HG02642 (cell line): ENCODE data around the gene KLF16.

Experiments used
- ATAC-seq: cut with Tn5 transposase; IDR thresholded peaks from one replicate; pipeline ENCODE4 v1.9.1; 2021; ENCODE audit warnings: mild to moderate bottlenecking; ENCODE audit not compliant: unreplicated experiment, poor library complexity

The KLF16 gene

DNA sequence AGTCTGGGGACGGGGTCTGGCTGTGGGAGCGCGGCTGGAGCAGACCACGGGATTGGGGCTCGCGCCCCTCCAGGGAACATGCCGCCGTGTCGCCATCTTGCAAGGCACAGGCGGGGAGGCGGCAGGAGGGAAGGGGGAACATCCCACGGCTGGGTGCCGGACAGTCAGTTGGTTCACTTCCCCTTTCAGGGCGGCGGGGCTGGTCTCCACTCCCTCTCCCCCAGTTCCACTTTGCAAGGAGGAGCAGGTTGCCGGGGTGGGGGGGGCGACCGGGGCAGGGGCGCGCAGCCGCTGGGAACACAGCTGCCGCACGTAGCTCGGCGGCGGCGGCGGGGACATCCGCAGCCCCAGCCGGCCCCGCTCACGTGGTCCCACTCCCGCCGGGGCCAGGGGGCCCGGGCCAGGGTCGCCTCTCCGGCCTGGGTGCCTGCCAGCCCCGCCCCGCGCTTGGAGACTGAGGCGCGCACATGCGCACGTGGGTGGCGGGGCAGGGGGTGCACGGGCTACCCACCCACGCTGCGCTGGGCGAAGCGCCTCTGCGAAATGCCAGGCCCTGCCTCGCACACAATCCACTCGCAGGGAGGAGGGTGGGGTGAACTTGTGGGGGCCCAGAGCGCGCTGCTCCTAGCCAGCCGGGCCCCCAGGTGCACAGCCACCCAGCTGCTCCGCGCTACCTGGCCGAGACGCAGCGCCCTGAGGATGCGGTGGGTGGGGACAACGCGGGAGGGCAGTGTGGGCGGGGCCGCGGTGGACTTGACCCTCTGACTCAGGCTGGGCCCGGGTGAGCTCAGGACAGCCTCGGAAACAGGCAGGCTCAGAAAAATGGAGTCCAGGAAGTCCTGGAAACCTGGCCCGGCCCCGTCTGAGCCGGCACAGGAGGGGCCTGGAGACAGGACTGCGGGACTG is 6.4 kb downstream of the KLF16 start:
- ATAC-seq: peak; percentile 25

DNA sequence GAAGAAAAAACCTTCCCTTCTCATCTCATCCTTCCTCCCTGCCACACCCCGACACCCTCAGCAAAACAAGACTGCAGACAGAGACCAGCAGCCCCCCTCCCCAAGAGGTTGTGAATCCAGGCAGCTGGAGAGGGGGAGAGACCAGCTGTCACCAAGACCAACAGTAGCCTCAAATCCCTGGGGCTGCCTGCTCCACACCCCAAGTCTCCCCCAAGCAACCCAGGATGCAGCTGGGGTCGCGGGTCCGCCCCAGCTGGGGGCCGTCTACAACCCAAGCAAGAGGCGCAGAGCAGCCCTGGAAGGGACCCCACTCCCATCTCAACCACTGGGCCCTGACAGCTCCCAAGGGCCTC is 7.1 kb downstream of the KLF16 start:
- no peak for ATAC-seq

DNA sequence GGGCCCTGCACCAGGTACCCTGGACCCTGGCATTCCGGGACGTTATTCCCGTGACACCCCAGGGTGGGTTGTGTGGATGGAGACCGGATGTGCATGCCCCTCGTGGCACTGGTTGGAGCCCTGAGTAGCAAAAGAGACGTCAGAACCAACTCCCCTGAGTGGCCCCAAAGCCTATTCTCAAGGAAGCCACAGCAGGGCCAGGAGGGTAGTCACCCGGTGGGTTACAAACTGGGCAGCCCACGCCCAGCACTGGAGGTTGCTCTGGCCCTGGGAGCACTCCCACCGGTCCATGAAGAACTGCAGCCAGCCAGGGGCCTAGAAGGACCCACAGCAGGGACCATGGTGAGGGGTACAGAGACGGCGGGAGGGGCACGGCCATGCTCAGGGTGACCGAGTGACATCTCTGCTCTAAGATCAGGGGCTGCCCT is 7.5 kb downstream of the KLF16 start:
- no peak for ATAC-seq

DNA sequence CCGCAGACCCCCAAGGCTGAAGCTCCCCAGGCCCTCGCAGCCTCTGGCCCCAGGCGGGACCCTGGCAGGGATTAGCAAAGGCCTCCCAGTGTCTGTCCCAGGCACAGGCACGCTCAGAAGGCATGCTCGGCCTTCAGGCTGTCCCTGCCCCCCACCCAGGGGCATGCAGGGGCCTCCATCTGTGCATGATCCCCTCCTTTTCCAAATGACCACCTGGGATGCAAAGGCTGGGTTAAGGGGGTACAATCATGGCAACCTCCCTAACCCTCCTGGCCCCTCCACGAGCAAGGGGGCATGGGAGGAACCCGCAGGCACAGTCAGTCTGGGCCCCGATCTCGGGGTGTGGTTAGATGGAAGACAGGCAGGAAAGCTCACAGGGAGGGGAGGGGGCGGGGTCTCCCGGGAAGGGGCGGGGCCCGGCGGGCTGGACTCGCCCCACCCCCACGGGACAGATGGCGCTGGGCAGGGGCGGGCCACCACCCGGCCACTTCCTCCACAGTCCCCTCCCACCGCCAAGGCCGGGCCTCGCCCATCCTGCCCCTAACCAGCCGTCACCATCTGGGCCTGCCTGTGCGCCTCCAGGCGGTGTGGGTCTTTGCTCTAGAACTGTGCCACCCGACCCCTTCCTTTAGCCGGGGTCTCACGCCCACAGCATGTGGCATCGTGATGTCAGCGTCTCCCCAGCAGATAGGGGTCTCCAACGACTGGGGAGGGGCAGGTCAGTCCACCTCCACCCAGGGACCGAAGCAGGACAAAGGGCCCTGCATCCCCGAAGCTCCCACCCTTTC is 8.1 kb downstream of the KLF16 start:
- ATAC-seq: peak; percentile 52

DNA sequence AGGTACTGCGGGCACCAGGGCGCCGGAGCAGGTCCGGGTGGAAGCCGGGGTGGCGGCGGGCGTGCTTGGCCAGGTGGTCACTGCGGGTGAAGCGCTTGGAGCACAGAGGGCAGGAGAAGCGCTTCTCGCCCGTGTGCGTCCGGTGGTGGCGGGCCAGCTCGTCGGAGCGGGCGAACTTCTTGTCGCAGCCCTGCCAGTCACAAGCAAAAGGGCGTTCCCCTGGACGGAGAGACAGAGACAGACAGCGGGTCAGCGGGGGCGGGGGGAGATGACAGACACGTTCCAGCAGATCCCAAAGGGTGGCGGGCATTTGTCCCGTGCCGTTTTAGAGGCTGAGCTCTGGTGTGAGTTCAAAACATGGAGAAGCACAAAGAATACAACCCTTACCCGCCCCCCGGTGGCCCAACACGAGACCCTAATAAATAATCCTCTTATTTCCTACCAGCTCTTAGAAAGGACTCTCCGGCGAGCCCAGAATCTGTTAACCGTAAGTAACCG is 8.8 kb downstream of the KLF16 start:
- no peak for ATAC-seq

DNA sequence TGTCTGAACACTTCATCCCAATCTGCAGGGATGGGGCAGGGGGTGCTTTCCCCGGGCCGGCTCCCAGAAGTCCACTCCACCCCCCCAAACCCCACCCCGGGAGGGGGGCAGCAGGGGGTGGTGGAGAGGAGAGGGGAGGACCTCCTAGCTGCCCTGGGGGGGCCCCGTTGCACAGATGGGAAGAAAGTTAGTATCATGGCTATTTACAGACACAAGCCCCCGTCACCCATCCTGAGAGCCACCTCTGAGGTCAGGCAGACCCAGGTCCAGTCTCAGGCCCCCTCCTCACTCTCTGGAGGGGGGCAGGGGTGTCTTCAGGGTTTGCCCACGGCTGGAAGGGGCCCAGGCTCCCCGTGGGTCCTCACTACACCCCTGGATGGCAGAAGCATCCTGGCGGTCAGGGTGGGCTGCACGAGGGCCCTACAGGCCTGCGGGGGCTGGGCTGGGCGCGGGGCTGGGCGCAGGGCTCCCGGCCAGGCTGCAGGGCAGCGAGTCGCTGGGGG is 9.3 kb downstream of the KLF16 start:
- no peak for ATAC-seq

DNA sequence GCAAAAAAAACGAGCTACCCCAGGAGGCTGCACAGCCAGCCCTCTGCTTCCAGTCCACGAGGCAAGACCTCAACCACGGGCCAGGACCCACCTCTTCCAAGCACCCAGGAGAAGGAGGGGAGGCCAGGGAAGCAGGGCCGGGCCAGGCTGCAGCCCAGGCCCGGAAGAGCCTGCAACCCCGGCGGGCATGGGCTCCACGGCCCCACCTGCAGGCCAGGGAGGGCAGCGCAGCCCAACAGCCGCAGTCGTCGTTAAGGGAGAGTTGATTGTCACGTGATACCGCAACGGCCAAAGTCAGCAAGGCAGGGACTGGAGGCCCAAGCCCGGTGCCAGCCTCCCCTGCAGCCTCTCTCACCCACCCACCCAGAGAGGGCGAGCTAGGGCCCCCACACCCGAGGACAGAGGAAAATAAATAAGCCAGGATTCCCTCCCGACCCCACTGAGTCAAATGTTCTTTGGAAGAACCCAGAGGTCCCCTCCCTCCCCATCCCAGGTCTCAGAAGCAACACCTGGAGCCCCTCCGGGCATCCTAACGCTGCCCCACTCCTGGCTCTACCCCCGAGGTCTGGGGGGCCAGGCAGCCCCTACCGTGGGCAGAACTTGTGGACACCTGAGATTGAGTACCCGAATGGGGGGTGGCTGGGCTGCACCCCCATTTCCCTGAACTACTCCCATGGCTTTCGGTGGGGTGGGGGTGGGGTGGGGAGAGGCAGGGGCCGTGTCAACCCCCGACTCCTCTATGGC is 9.9 kb downstream of the KLF16 start:
- ATAC-seq: no peak

DNA sequence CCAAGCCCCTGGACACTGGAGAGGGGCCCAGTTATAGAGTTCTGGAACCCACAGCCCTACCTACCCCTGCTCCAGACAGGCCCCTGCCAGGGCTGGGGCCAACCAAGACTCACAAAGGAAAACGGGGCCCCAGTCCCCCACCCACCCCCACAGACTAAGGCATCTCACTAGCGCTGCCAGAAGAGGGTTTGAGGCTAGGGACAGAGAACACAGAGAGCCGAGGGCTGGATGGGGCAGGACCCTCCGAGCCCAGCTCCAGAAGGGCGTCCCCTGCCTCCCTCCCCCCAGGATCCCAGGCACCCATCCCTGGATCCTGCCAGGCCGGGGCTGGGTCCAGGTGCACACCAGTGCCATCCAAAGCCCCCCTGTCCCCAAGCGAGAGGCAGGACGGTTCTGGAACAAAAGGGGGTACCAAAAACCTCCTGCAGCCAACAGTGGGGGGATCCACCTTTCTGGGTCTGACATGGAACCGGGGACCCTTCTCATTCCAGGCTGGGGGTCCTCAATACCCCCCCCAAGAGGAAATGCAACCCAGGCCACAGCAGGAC is 10.7 kb downstream of the KLF16 start:
- no peak for ATAC-seq

DNA sequence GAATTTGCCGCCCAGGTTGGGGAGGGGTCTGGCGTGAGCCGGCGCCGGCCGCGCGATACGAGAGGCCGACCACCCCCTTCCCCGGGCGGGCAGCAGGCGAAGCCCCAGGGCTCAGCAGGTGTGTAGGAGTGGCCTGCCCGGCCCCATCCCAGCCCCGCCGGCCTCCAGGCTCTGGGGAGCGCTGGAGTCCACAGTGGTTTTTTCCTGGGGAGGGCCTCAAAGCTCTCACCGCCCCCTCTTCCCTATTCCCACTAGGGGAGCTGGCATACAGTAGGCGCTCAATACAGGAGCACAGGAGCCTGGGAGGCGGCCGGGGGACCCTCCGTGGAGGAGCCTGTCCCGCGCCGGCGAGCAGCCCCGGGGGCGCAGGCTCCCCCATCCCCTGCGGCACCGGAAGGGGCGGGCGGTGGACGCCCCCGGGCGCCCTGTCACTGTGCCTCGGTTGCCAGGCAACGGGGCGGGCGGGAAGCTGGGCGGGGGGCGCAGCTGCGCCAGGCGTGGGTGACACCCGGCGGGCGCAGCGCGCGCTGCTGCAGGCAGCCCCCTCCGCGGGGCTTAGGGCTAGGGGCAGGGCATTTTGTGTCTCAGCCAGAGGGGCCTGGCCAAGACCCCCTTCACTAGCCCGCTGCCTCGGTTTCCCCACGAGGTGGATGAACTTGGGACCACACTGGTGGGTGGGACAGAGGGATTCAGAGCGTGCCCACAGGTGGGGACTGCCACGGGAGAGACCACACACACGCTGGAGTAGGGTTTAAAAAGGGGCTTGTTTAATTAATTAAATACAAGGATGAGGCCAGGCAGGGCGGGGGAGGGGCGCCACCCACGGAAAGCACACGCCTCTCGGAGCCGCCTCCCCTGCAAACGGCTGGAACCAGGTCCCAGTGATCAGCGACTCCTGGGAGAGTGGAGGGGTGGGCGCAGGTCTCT is 11.5 kb downstream of the KLF16 start:
- no peak for ATAC-seq

DNA sequence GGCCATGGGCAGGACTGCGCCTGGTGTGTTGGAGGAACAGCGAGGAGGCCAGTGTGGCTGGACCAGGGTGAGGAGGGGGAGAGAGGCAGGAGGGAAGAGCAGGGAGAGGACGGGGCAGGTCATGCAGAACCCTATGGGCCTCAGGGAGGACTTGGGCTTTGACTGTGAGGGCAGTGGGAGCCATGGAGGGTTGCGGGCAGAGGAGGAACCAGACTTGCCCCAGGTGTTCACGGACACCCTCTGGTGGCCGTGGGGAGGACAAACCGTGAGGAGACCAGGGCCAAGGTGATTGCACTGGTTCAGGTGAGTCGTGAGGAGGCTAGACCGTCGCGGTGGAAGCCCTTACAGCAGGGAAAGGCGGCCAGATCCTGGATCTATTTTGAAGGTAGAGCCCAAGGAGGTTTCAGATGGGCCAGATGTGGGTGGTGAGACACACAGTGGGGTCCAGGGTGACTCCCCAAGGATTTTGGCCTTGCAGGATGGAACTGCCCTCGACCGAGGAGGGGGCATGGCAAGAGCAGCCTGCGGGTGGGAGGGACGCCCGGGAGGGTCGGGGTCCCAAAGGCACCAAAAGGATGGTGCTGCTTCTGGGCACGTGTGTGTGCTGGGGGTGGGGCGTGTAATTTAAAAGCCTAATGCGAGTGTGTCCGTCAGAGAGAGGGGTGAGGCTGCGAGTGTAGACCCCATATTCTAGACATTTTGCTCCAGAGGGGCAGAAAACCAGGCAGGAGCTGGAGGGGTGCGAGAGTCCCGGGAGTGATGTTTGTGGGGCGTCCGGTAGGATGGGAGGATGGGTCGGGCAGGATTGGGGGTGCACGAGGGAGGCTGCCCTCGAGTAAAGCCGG is 12.3 kb downstream of the KLF16 start:
- ATAC-seq: no peak

DNA sequence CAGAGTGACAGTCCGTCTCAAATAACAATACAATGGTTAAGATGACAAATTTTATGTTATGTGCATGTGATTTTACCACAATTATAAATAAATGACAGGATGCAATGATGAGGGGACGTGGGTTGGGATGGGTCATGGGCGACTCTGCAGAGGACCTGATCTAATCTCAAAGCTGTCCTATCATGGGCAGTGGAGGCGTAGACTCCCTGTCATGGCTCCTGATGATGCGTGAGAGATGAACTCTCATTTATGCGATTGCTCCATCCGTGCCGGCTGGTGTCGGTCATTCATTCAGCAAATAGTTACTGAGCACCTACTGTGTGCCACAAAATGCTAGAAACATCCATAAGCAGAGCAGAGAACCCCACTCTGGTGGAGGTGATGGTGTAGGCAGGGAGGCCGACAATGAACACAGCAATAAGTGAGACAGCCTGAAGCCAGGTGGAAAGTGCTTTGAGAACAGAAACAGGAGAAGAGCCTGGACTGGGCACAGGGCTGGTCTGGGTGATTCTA is 13.4 kb downstream of the KLF16 start:
- no peak for ATAC-seq

DNA sequence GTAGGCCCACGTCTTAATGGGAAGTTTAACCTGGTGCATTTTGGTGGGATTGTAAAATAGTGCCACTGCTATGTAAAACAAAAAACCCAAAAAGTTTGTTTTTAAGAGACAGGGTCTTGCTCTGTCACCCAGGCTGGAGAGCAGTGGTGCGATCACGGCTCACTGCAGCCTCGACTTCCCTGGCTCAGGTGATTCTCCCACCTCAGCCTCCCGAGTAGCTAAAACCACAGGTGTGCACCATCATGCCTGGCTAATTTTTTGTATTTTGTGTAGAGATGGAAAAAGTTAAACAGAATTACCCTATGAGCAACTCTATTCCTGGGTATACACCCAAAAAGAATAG is 14.3 kb downstream of the KLF16 start:
- no peak for ATAC-seq

DNA sequence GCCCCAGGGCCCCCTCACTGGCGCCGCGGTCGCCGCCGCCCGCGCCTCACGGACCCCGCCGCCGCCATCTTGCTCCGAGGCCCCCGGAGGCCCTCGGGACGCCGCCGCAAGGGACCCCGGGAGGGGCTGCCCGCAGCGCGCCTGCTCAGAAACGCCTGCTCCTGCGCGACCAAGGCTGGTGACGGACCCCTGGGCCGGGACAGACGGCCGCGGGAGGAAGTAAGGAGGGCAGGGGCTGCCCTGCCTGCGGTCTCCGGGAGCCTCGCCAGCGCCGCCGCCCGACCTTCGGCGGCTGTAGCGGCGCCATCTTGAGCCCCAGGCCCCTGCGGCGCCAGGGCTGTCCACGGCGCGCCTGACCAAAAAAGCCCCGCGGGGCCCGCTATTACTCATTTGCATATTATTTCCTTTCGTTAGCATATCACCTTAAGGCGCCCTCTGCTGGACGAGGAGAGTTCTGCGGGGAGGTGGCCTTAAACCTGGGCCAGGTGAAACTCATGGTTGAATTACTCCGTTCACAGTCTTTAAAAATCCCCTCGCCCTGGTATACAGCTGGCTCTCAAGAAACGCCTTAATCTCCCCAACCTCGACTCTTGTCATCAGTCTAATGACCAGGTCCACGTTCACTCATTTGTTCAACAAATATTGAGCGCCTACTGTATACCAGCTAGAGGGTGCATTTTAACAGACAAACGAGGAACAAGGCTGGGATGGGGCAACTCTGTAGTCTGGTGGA is 14.8 kb downstream of the KLF16 start, which contains the start of gene REXO1:
Gene REXO1, minus strand, starts transcription at position 85 of the 733 bp plus-strand sequence. CDS start 125 bp downstream, outside the sequence.
- ATAC-seq: peak; percentile 78

DNA sequence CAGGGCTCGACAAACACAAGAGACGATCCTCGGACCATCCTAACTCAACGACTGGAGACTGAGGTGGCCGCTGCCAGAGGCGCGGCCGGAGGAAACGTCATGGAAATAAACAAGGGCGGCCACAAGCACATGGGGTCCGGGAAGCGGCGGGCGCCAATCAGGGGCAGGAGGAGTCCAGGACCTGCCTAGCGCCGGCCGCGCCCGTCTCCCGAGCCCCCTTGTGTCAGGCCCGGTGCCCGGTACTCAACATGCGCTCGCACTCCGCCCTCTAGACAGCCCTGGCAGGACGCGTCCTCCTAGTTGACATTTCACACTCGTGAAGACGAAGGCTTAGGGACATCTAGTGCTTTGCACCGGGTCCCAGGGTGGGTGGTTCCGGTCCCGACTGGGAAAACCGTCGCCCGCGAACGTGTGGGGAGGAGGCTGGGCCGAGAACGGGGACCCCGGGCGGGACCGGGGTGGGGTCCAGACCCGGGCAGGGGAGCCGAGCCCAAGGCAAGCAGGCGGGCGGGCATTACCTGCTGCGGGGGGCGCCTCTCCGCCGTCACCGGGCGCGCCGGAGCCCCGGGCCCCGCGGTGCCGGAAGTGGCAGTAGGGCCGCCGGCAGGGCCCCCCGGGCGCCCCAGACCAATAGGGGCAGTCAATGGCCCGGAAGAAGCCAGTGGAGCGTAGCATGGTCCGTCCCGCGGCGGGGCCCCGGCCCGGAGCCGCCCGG is 15.5 kb downstream of the KLF16 start:
- peak; percentile 26 for ATAC-seq

DNA sequence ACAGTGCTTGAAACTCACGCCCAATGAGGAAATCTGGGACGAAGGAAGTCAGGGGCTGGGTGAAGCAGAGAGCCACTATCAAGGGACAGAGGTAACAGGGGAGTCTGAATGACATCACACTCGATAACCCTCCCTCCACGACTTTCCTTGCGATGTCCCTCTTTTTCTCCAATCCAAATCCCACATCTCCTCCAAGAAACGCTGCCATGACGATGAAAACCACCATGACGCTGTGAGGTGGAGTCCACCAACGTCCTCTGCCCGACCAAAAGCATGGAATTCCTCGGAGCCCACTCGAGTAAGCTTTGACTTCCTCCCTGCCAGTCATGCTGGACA is 16.1 kb downstream of the KLF16 start:
- ATAC-seq: no peak

DNA sequence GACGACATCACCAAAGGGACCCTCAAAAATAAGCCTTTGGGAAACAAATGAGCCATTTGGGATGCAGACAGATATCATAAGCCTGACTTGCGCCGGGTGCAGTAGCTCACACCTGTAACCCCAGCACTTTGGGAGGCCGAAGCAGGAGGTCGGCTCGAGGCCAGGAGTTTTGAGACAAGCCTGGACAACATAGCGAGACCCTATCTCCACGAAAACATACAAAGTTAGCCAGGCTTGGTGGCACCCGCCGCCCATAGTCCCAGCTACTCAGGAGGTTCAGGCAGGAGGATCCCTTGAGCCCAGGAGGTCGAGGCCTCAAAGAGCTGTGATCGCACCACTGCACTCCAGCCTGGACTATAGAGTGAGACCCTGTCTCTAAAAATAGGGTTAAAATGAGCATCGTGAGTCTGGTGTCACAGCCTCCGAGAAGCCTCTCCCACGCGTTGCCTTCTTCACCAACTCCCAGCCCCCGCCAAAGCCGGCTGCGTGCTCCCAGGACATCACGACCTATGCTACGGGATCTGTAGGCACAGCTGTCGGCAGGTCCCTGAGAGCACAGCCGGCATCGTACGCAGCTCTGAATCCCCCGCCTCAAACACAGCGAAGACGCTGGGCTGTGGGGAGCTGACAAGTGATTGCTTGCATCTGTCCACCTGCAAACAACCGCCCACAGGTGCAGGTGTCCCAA is 16.7 kb downstream of the KLF16 start:
- no peak for ATAC-seq
